ENCODE data around the gene CEMIP. TPM values are rescaled to one million over a fixed set of nuclear protein-coding genes. Genes with fewer than 3 reads are reported as not detected.

CEMIP gene
- polyA plus RNA-seq, 1 of the 3 experiments (the other 2 are of a cell fraction) = 27.8 TPM

- 65% methylated on average over 6 of the region's 6 CpGs for WGBS (ENCODE audit: low lambda C conversion rate)
- TF ChIP-seq USF2 (IDR thresholded peaks at IDR 0.05; ENCODE audit: borderline replicate concordance, low read depth, low read length) (no peak), ELF1 (IDR thresholded peaks at IDR 0.05) (no peak), FOXJ3 (CRISPR knock-in tag; IDR thresholded peaks at IDR 0.05) (no peak), NRF1 (IDR thresholded peaks at IDR 0.05; ENCODE audit: low read depth, low read length) (no peak), GABPA (IDR thresholded peaks at IDR 0.05; ENCODE audit: low read depth) (no peak), TCF12 (IDR thresholded peaks at IDR 0.05) (no peak), EP300 (IDR thresholded peaks at IDR 0.05; ENCODE audit: borderline replicate concordance in 1 of 2, low read depth in 1 of 2, low read length in 1 of 2) (no peak), NFIC (IDR thresholded peaks at IDR 0.05; ENCODE audit: borderline replicate concordance) (no peak), CHD2 (IDR thresholded peaks at IDR 0.05; ENCODE audit: low read length, partially characterized antibody) (no peak), RAD21 (IDR thresholded peaks at IDR 0.05; ENCODE audit: low read length) (no peak), RFX5 (IDR thresholded peaks at IDR 0.05; ENCODE audit: low read length) (no peak), REST (IDR thresholded peaks at IDR 0.05; ENCODE audit: low read depth, low read length) (no peak), USF1 (IDR thresholded peaks at IDR 0.05; ENCODE audit: borderline replicate concordance, low read depth) (no peak), FOXM1 (IDR thresholded peaks at IDR 0.05; ENCODE audit: low read depth) (no peak)
- Histone ChIP-seq H3K79me2 (ENCODE audit: insufficient read depth) (no peaks in the 10 kb centered on the region), H3K27ac (ENCODE audit: low read depth in 2 of 2, low read length in 1 of 2) (no peak overlapping the region), H3K4me3 (ENCODE audit: low read depth in 2 of 2, low read length in 1 of 2) (no peak overlapping the region), H3K9ac (no peak overlapping the region), H3K4me1 (ENCODE audit: control insufficient read depth in 1 of 2, insufficient read depth in 2 of 2, low read depth in 1 of 2, low read length in 1 of 2) (no peaks in the 10 kb centered on the region; a peak in 1 of 4 replicates), H2AFZ (ENCODE audit: low read depth) (no peak overlapping the region), H3F3A (replicated peaks; ENCODE audit: insufficient read depth) (peaks cover 3% of the 10 kb centered on the region), H4K20me1 (ENCODE audit: insufficient read depth) (no peaks in the 10 kb centered on the region), H3K9me3 (no peaks in the 10 kb centered on the region), H3K4me2 (no peak overlapping the region), H3K9me2 (no peaks in the 10 kb centered on the region), H3K36me3 (replicated peaks in 1 of 2; ENCODE audit: control insufficient read depth in 1 of 2, insufficient read depth in 2 of 2, low read length in 1 of 2) (peaks cover 4 to 25% of the 10 kb centered on the region in 2 experiments), H3K27me3 (ENCODE audit: insufficient read depth) (no peaks in the 10 kb centered on the region)
- ChIA-PET CTCF (no interaction called here), POLR2A (no interaction called here)
- DNase-seq = no peak
These were observed 144.5 kb downstream of the CEMIP start for GRCh38 chr15:80923668-80924067.
